Measurements from ENCODE around the gene PLXNA3. TPM values are rescaled to one million over a fixed set of nuclear protein-coding genes. Genes with fewer than 3 reads are reported as not detected.

The PLXNA3 gene
- total RNA-seq, 1 experiment from 2014 or later, result 36.3 TPM

GRCh38 chrX:154525606-154526490, 67.8 kb downstream of the PLXNA3 start:
- H2BK20ac ChIP-seq (ENCODE audit: low read depth, low read length, poor library complexity, severe bottlenecking), result no peak overlapping the region
- H2BK5ac ChIP-seq (ENCODE audit: insufficient read length, low read length), result no peak overlapping the region
- Mint-ChIP-seq H3K27ac (no peak overlapping the region), H3K4me3 (no peak overlapping the region), H3K4me1 (peaks cover 3 to 4% of the 10 kb centered on the region in 2 experiments; a peak in 3 of 4 replicates), H3K9me3 (peaks cover 61 to 63% of the 10 kb centered on the region in 2 experiments), H3K27me3 (ENCODE audit: low read depth) (peaks cover 58% of the 10 kb centered on the region), H3K36me3 (ENCODE audit: insufficient read depth in 1 of 3, low read depth in 3 of 3) (peaks cover 3 to 11% (median 5%) of the 10 kb centered on the region in 3 experiments; a peak in 6 of 7 replicates)
- no peak overlapping the region for H4K5ac ChIP-seq (ENCODE audit: insufficient read length, low read depth, low read length)
- H3K4me2 ChIP-seq (ENCODE audit: insufficient read depth, insufficient read length, low read length), result no peak overlapping the region
- H3K27ac ChIP-seq (ENCODE audit: insufficient read length, low read depth, low read length), result no peak overlapping the region
- no peak overlapping the region for H4K8ac ChIP-seq (replicated peaks; ENCODE audit: insufficient read length, low read depth, low read length)
- no peak for DNase-seq
- H3K79me2 ChIP-seq (ENCODE audit: insufficient read depth, low read length), result no peaks in the 10 kb centered on the region
- H3K9me3 ChIP-seq (ENCODE audit: control insufficient read depth, low read depth, low read length), result peaks cover 14% of the 10 kb centered on the region
- no peaks in the 10 kb centered on the region for H3K79me1 ChIP-seq (ENCODE audit: insufficient read depth, low read depth, low read length, poor library complexity, severe bottlenecking)
- no peak overlapping the region for H2BK12ac ChIP-seq (ENCODE audit: insufficient read length, low read depth, low read length)
- no peak overlapping the region for H3K18ac ChIP-seq (ENCODE audit: insufficient read length, low read depth, low read length)
- H3K4ac ChIP-seq (ENCODE audit: low read depth, low read length), result no peak overlapping the region
- no peaks in the 10 kb centered on the region for H3K4me1 ChIP-seq (ENCODE audit: insufficient read depth, low read length)
- no peaks in the 10 kb centered on the region for H3K27me3 ChIP-seq (ENCODE audit: insufficient read depth, low read length)
- no peaks in the 10 kb centered on the region for H4K20me1 ChIP-seq (ENCODE audit: control insufficient read depth, insufficient read depth, insufficient read length)
- H3K23ac ChIP-seq (ENCODE audit: insufficient read length, low read depth, low read length), result no peak overlapping the region
- no peak overlapping the region for H4K91ac ChIP-seq (ENCODE audit: insufficient read length, low read depth, low read length)
- no peak overlapping the region for H2AK5ac ChIP-seq (ENCODE audit: insufficient read length, low read length)
- H2BK15ac ChIP-seq (ENCODE audit: low read depth, low read length), result no peak overlapping the region
- WGBS (ENCODE audit: extremely low coverage, insufficient read length, low lambda C conversion rate), result no CpG with 5 or more reads among the region's 14 CpGs
- no peak for TF ChIP-seq CTCF (conservative IDR thresholded peaks at IDR 0.05)
- no peaks in the 10 kb centered on the region for H3K23me2 ChIP-seq (ENCODE audit: insufficient read length, low read depth, low read length, poor library complexity, severe bottlenecking)
- H2AFZ ChIP-seq (ENCODE audit: low read length), result no peak overlapping the region
- no peak overlapping the region for H3K56ac ChIP-seq (ENCODE audit: insufficient read length, low read depth, low read length)
- H3T11ph ChIP-seq (ENCODE audit: low read length), result no peak overlapping the region
- no peak overlapping the region for H3K14ac ChIP-seq (ENCODE audit: insufficient read depth, low read length)
- no peak overlapping the region for H2BK120ac ChIP-seq (ENCODE audit: low read depth, low read length, poor library complexity, severe bottlenecking)
- no peak overlapping the region for H3K9ac ChIP-seq (ENCODE audit: extremely low read depth, insufficient read length, low read length)
